Suprapubic skin (tissue), 4 donors: ENCODE measurements around the gene MRPL27. TPM values are rescaled to one million over a fixed set of nuclear protein-coding genes. Genes with fewer than 3 reads are reported as not detected.

Experiments
- DNase-seq, 2 donors: peaks; one replicate each; pipeline ENCODE4 v3.0.0-alpha.2; 2019; ENCODE audit warnings: low spot score in 2 of 2
- H3K27ac ChIP-seq: fragments of 200-600 bp; sonication (generic); one replicate; pipeline ENCODE4 v1.5.1; 2019
- H3K27me3 ChIP-seq: fragments of 200-600 bp; sonication (generic); one replicate; pipeline ENCODE4 v1.5.1; 2019
- H3K36me3 ChIP-seq: fragments of 200-600 bp; sonication (generic); one replicate; pipeline ENCODE4 v1.5.1; 2019
- H3K4me1 ChIP-seq: fragments of 200-600 bp; sonication (generic); one replicate; pipeline ENCODE4 v1.5.1; 2019
- H3K4me3 ChIP-seq: fragments of 200-600 bp; sonication (generic); one replicate; pipeline ENCODE4 v1.5.1; 2019; ENCODE audit warnings: mild to moderate bottlenecking
- H3K9me3 ChIP-seq: fragments of 200-600 bp; sonication (generic); one replicate; pipeline ENCODE4 v1.5.1; 2019
- CTCF ChIP-seq, 2 donors: fragments of 200-600 bp in 1 of 2; fragments of 450-650 bp in 1 of 2; sonication (generic) in 1 of 2; IDR thresholded peaks; one replicate each; pipeline ENCODE4 v1.5.1; 2016 to 2019; ENCODE audit warnings: antibody characterized with exemption in 2 of 2, mild to moderate bottlenecking in 1 of 2, moderate library complexity in 1 of 2
- EP300 ChIP-seq: sonication (generic); formaldehyde crosslinking; IDR thresholded peaks from one replicate; pipeline ENCODE4 v1.6.1; 2017; ENCODE audit warnings: antibody characterized with exemption
- POLR2A ChIP-seq, 2 donors: fragments of 450-650 bp; IDR thresholded peaks; one replicate each; pipeline ENCODE4 v1.6.1; 2017; ENCODE audit warnings: antibody characterized with exemption in 2 of 2, mild to moderate bottlenecking in 2 of 2, moderate library complexity in 2 of 2
- POLR2AphosphoS5 ChIP-seq, 3 donors: sonication (generic); formaldehyde crosslinking; IDR thresholded peaks; one replicate each; pipeline ENCODE4 v1.6.1; 2017; ENCODE audit warnings: antibody characterized with exemption in 3 of 3
- WGBS: methylation state at CpG from one replicate; pipeline ENCODE4 v1.1.5; 2018; 5-methylcytosine and 5-hydroxymethylcytosine counted together
- total RNA-seq, 4 donors: library from RNA; depleted of rRNA; stranded (reverse); fragments of >200 nt; gene quantifications; one replicate each; pipeline ENCODE4 v1.1.0, GENCODE V29; 2016

Gene MRPL27
- total RNA-seq, 4 donors from 2014 or later: 60.3 to 87.7 (median 65.3) TPM

- no peaks in the 10 kb centered on the region for H3K27me3 ChIP-seq
- TF ChIP-seq EP300: no peak
- no peak for TF ChIP-seq CTCF (IDR thresholded peaks at IDR 0.05)
- no peak for TF ChIP-seq POLR2A (IDR thresholded peaks at IDR 0.05)
- TF ChIP-seq POLR2AphosphoS5 (IDR thresholded peaks at IDR 0.05): no peak
- 86% methylated on average over 2 of the region's 2 CpGs for WGBS
- H3K4me3 ChIP-seq: no peak overlapping the region
- H3K36me3 ChIP-seq: peaks cover 20% of the 10 kb centered on the region
- no peak overlapping the region for H3K27ac ChIP-seq
- H3K9me3 ChIP-seq: no peaks in the 10 kb centered on the region
- DNase-seq: no peak
- H3K4me1 ChIP-seq: peaks cover 23% of the 10 kb centered on the region
Measured at GRCh38 chr17:50373705-50374104, 721 bp upstream of the MRPL27 start.

- TF ChIP-seq POLR2AphosphoS5 (IDR thresholded peaks at IDR 0.05) (no peak), POLR2A (IDR thresholded peaks at IDR 0.05) (no peak), EP300 (no peak), CTCF (IDR thresholded peaks at IDR 0.05) (no peak)
- WGBS: 22% methylated on average over 14 of the region's 14 CpGs
Measured at GRCh38 chr17:50372222-50372757, 694 bp downstream of the MRPL27 start.

GRCh38 chr17:50371526-50371925, 1.5 kb downstream of the MRPL27 start:
- Histone ChIP-seq H3K36me3 (peaks cover 42% of the 10 kb centered on the region), H3K9me3 (no peaks in the 10 kb centered on the region), H3K4me3 (peak overlapping the region; percentile 72), H3K27me3 (no peaks in the 10 kb centered on the region), H3K27ac (no peak overlapping the region), H3K4me1 (peaks cover 23% of the 10 kb centered on the region)
- no peak for DNase-seq
- TF ChIP-seq EP300 (no peak), CTCF (IDR thresholded peaks at IDR 0.05) (no peak), POLR2A (IDR thresholded peaks at IDR 0.05) (no peak), POLR2AphosphoS5 (IDR thresholded peaks at IDR 0.05) (no peak)
- 69% methylated on average over 2 of the region's 2 CpGs for WGBS

More at GRCh38 chr17:50372222-50372757, 694 bp downstream of the MRPL27 start:
- H3K9me3 ChIP-seq: no peaks in the 10 kb centered on the region
- no peak for DNase-seq
- peak overlapping the region; percentile 95 for H3K27ac ChIP-seq
- H3K4me1 ChIP-seq: peaks cover 23% of the 10 kb centered on the region
- H3K27me3 ChIP-seq: no peaks in the 10 kb centered on the region
- peaks cover 34% of the 10 kb centered on the region for H3K36me3 ChIP-seq
- peak overlapping the region; percentile 72 for H3K4me3 ChIP-seq

- Histone ChIP-seq H3K4me3 (no peak overlapping the region), H3K27ac (no peak overlapping the region), H3K4me1 (peaks cover 23% of the 10 kb centered on the region), H3K36me3 (peaks cover 57% of the 10 kb centered on the region), H3K27me3 (no peaks in the 10 kb centered on the region), H3K9me3 (no peaks in the 10 kb centered on the region)
- no peak for TF ChIP-seq POLR2AphosphoS5 (IDR thresholded peaks at IDR 0.05)
- TF ChIP-seq CTCF (IDR thresholded peaks at IDR 0.05): no peak
- TF ChIP-seq EP300: no peak
- TF ChIP-seq POLR2A (IDR thresholded peaks at IDR 0.05): no peak
- DNase-seq: no peak
- 90% methylated on average over 5 of the region's 5 CpGs for WGBS
Measured at GRCh38 chr17:50370052-50370451, 2.9 kb downstream of the MRPL27 start.

- DNase-seq: no peak
- Histone ChIP-seq H3K27ac (no peak overlapping the region), H3K9me3 (no peaks in the 10 kb centered on the region), H3K4me3 (no peak overlapping the region), H3K27me3 (no peaks in the 10 kb centered on the region), H3K36me3 (peaks cover 58% of the 10 kb centered on the region), H3K4me1 (peaks cover 19% of the 10 kb centered on the region)
- TF ChIP-seq CTCF (IDR thresholded peaks at IDR 0.05) (no peak), EP300 (no peak), POLR2A (IDR thresholded peaks at IDR 0.05) (no peak), POLR2AphosphoS5 (IDR thresholded peaks at IDR 0.05) (no peak)
- WGBS: 91% methylated on average over 1 of the region's 1 CpG
Measured at GRCh38 chr17:50367401-50367800, 5.6 kb downstream of the MRPL27 start.
